Retinal pigment epithelial cell (primary cell): ENCODE results near the gene TESK1.
A peak's percentile ranks its signal among the peaks of the same experiment; 100 is the strongest.

Experiments
- DNase-seq: peaks from one replicate; pipeline ENCODE4 v3.0.0-alpha.2; 2010; ENCODE audit warnings: low read depth
- H3K4me3 ChIP-seq: 2 replicates; pipeline ENCODE4 v1.5.1; 2011; ENCODE audit warnings: mild to moderate bottlenecking, low read length, control low read depth, moderate library complexity
- CTCF ChIP-seq: conservative IDR thresholded peaks from 2 replicates; pipeline ENCODE4 v1.5.1; 2011; ENCODE audit warnings: low read depth, low read length, control low read depth, inconsistent platforms

The TESK1 gene

GRCh38 chr9:35599763-35600604, 5.1 kb upstream of the TESK1 start:
- H3K4me3 ChIP-seq = no peak overlapping the region
- no peak for TF ChIP-seq CTCF
- no peak for DNase-seq

GRCh38 chr9:35603506-35603985, 1.5 kb upstream of the TESK1 start:
- peak overlapping the region; percentile 57 for H3K4me3 ChIP-seq
- DNase-seq = peak; percentile 2
- TF ChIP-seq CTCF = no peak

GRCh38 chr9:35603986-35604577, 980 bp upstream of the TESK1 start:
- peak; percentile 98 for DNase-seq
- H3K4me3 ChIP-seq = peak overlapping the region; percentile 85
- TF ChIP-seq CTCF = peak; percentile 84

GRCh38 chr9:35605351-35606137, 482 bp downstream of the TESK1 start:
- peak overlapping the region; percentile 85 for H3K4me3 ChIP-seq
- no peak for TF ChIP-seq CTCF
- DNase-seq = no peak

- TF ChIP-seq CTCF = no peak
- H3K4me3 ChIP-seq = peak overlapping the region; percentile 85
- DNase-seq = no peak
Measured at GRCh38 chr9:35606138-35606504, 1.1 kb downstream of the TESK1 start.

- TF ChIP-seq CTCF = no peak
- H3K4me3 ChIP-seq = no peak overlapping the region
Measured at GRCh38 chr9:35606726-35607125, 1.7 kb downstream of the TESK1 start.

More at GRCh38 chr9:35606726-35607125, 1.7 kb downstream of the TESK1 start:
- DNase-seq = no peak
